Neural progenitor cell (in vitro differentiated cells): ENCODE data around the gene DYSF.

Experiments used
- CTCF ChIP-seq: fragments of 200-600 bp; sonication (generic); IDR thresholded peaks from 2 replicates; pipeline ENCODE4 v1.5.1; 2017; ENCODE audit warnings: antibody characterized with exemption, mild to moderate bottlenecking
- EZH2 ChIP-seq: fragments of 200-600 bp; sonication (generic); IDR thresholded peaks from 2 replicates; pipeline ENCODE4 v1.6.1; 2017; ENCODE audit warnings: antibody characterized with exemption, mild to moderate bottlenecking, moderate library complexity

- TF ChIP-seq CTCF (peak; percentile 4), EZH2 (no peak)
Measured at GRCh38 chr2:71691747-71692441, 238.5 kb downstream of the DYSF start.
